Measurements from ENCODE around the gene C19orf38.
A peak's percentile ranks its signal among the peaks of the same experiment; 100 is the strongest.
"Not testable (repeated sequence)": the region's sequence is repeated elsewhere in the genome, so short reads cannot be mapped to it uniquely, and the experiment has no call there.

C19orf38 gene

GRCh38 chr19:10872546-10873107 lies 24.4 kb downstream of the C19orf38 start:
- H3K36me3 ChIP-seq (ENCODE audit: control insufficient read depth in 5 of 5, insufficient read depth in 5 of 5, low read length in 5 of 5), result no peaks in the 10 kb centered on the region
- peak overlapping the region; percentile 60 for H3K27ac ChIP-seq (ENCODE audit: low read depth, low read length)
- H3K9me3 ChIP-seq (ENCODE audit: control insufficient read depth in 5 of 5, low read length in 5 of 5), result no peaks in the 10 kb centered on the region
- peak overlapping the region; percentile 56 to 82 (median 72) for H3K9ac ChIP-seq (ENCODE audit: low read length in 5 of 5)
- H3K27me3 ChIP-seq (ENCODE audit: control insufficient read depth in 5 of 5, insufficient read depth in 4 of 5, low read length in 5 of 5), result no peaks in the 10 kb centered on the region
- peak overlapping the region; percentile 60 to 78 (median 77) for H3K4me3 ChIP-seq (ENCODE audit: low read depth in 1 of 5, low read length in 5 of 5)
- peaks cover 2 to 38% (median 23%) of the 10 kb centered on the region in 5 donors for H3K4me1 ChIP-seq (ENCODE audit: control insufficient read depth in 5 of 5, insufficient read depth in 5 of 5, low read length in 5 of 5)

GRCh38 chr19:10874024-10874423 lies 25.8 kb downstream of the C19orf38 start:
- H3K4me1 ChIP-seq (ENCODE audit: control insufficient read depth in 5 of 5, insufficient read depth in 5 of 5, low read length in 5 of 5), result peaks cover 2 to 42% (median 23%) of the 10 kb centered on the region in 5 donors
- no peak overlapping the region for H3K9ac ChIP-seq (ENCODE audit: low read length in 5 of 5)
- no peak overlapping the region for H3K4me3 ChIP-seq (ENCODE audit: low read depth in 1 of 5, low read length in 5 of 5)
- H3K9me3 ChIP-seq (ENCODE audit: control insufficient read depth in 5 of 5, low read length in 5 of 5), result no peaks in the 10 kb centered on the region
- H3K36me3 ChIP-seq (ENCODE audit: control insufficient read depth in 5 of 5, insufficient read depth in 5 of 5, low read length in 5 of 5), result no peaks in the 10 kb centered on the region
- no peaks in the 10 kb centered on the region for H3K27me3 ChIP-seq (ENCODE audit: control insufficient read depth in 5 of 5, insufficient read depth in 4 of 5, low read length in 5 of 5)
- no peak overlapping the region for H3K27ac ChIP-seq (ENCODE audit: low read depth, low read length)

- Histone ChIP-seq H3K9ac (ENCODE audit: low read length in 5 of 5) (peak overlapping the region in 1 of 5 donors; percentile 54), H3K4me1 (ENCODE audit: control insufficient read depth in 5 of 5, insufficient read depth in 5 of 5, low read length in 5 of 5) (peaks cover 2 to 42% (median 24%) of the 10 kb centered on the region in 5 donors), H3K27ac (ENCODE audit: low read depth, low read length) (no peak overlapping the region)
Measured at GRCh38 chr19:10876459-10877240, 28.4 kb downstream of the C19orf38 start.

GRCh38 chr19:10877608-10878007 lies 29.4 kb downstream of the C19orf38 start:
- not testable (repeated sequence) for H3K27ac ChIP-seq (ENCODE audit: low read depth, low read length); H3K27me3 ChIP-seq (ENCODE audit: control insufficient read depth in 5 of 5, insufficient read depth in 4 of 5, low read length in 5 of 5); H3K4me3 ChIP-seq (ENCODE audit: low read depth in 1 of 5, low read length in 5 of 5); H3K36me3 ChIP-seq (ENCODE audit: control insufficient read depth in 5 of 5, insufficient read depth in 5 of 5, low read length in 5 of 5); H3K9me3 ChIP-seq (ENCODE audit: control insufficient read depth in 5 of 5, low read length in 5 of 5)
- Histone ChIP-seq H3K9ac (ENCODE audit: low read length in 5 of 5) (peak overlapping the region in 1 of 5 donors; percentile 24), H3K4me1 (ENCODE audit: control insufficient read depth in 5 of 5, insufficient read depth in 5 of 5, low read length in 5 of 5) (peaks cover 2 to 44% (median 28%) of the 10 kb centered on the region in 5 donors)

More at GRCh38 chr19:10876459-10877240, 28.4 kb downstream of the C19orf38 start:
- no peaks in the 10 kb centered on the region for H3K27me3 ChIP-seq (ENCODE audit: control insufficient read depth in 5 of 5, insufficient read depth in 4 of 5, low read length in 5 of 5)
- H3K36me3 ChIP-seq (ENCODE audit: control insufficient read depth in 5 of 5, insufficient read depth in 5 of 5, low read length in 5 of 5), result no peaks in the 10 kb centered on the region
- H3K4me3 ChIP-seq (ENCODE audit: low read depth in 1 of 5, low read length in 5 of 5), result peak overlapping the region in 1 of 5 donors; percentile 29
- no peaks in the 10 kb centered on the region for H3K9me3 ChIP-seq (ENCODE audit: control insufficient read depth in 5 of 5, low read length in 5 of 5)

GRCh38 chr19:10878253-10878652 lies 30.0 kb downstream of the C19orf38 start:
- Histone ChIP-seq H3K36me3 (ENCODE audit: control insufficient read depth in 5 of 5, insufficient read depth in 5 of 5, low read length in 5 of 5) (no peaks in the 10 kb centered on the region), H3K9me3 (ENCODE audit: control insufficient read depth in 5 of 5, low read length in 5 of 5) (no peaks in the 10 kb centered on the region), H3K4me1 (ENCODE audit: control insufficient read depth in 5 of 5, insufficient read depth in 5 of 5, low read length in 5 of 5) (peaks cover 0 to 38% (median 27%) of the 10 kb centered on the region in 5 donors), H3K27me3 (ENCODE audit: control insufficient read depth in 5 of 5, insufficient read depth in 4 of 5, low read length in 5 of 5) (no peaks in the 10 kb centered on the region), H3K4me3 (ENCODE audit: low read depth in 1 of 5, low read length in 5 of 5) (no peak overlapping the region), H3K27ac (ENCODE audit: low read depth, low read length) (no peak overlapping the region), H3K9ac (ENCODE audit: low read length in 5 of 5) (peak overlapping the region in 3 of 5 donors; percentile 7 to 30 (median 24))

- Histone ChIP-seq H3K4me3 (ENCODE audit: low read depth in 1 of 5, low read length in 5 of 5) (no peak overlapping the region), H3K27me3 (ENCODE audit: control insufficient read depth in 5 of 5, insufficient read depth in 4 of 5, low read length in 5 of 5) (no peaks in the 10 kb centered on the region), H3K4me1 (ENCODE audit: control insufficient read depth in 5 of 5, insufficient read depth in 5 of 5, low read length in 5 of 5) (peaks cover 0 to 27% (median 24%) of the 10 kb centered on the region in 5 donors), H3K36me3 (ENCODE audit: control insufficient read depth in 5 of 5, insufficient read depth in 5 of 5, low read length in 5 of 5) (no peaks in the 10 kb centered on the region), H3K9ac (ENCODE audit: low read length in 5 of 5) (no peak overlapping the region), H3K27ac (ENCODE audit: low read depth, low read length) (no peak overlapping the region), H3K9me3 (ENCODE audit: control insufficient read depth in 5 of 5, low read length in 5 of 5) (no peaks in the 10 kb centered on the region)
Measured at GRCh38 chr19:10881403-10882107, 33.3 kb downstream of the C19orf38 start.

- Histone ChIP-seq H3K4me1 (ENCODE audit: control insufficient read depth in 5 of 5, insufficient read depth in 5 of 5, low read length in 5 of 5) (peaks cover 0 to 24% (median 20%) of the 10 kb centered on the region in 5 donors), H3K9me3 (ENCODE audit: control insufficient read depth in 5 of 5, low read length in 5 of 5) (no peaks in the 10 kb centered on the region), H3K27me3 (ENCODE audit: control insufficient read depth in 5 of 5, insufficient read depth in 4 of 5, low read length in 5 of 5) (no peaks in the 10 kb centered on the region), H3K27ac (ENCODE audit: low read depth, low read length) (no peak overlapping the region), H3K9ac (ENCODE audit: low read length in 5 of 5) (no peak overlapping the region), H3K4me3 (ENCODE audit: low read depth in 1 of 5, low read length in 5 of 5) (no peak overlapping the region), H3K36me3 (ENCODE audit: control insufficient read depth in 5 of 5, insufficient read depth in 5 of 5, low read length in 5 of 5) (no peaks in the 10 kb centered on the region)
Measured at GRCh38 chr19:10882108-10882457, 33.9 kb downstream of the C19orf38 start.

GRCh38 chr19:10884274-10884673 lies 36.1 kb downstream of the C19orf38 start:
- Histone ChIP-seq H3K36me3 (ENCODE audit: control insufficient read depth in 5 of 5, insufficient read depth in 5 of 5, low read length in 5 of 5) (no peaks in the 10 kb centered on the region), H3K4me3 (ENCODE audit: low read depth in 1 of 5, low read length in 5 of 5) (no peak overlapping the region), H3K27me3 (ENCODE audit: control insufficient read depth in 5 of 5, insufficient read depth in 4 of 5, low read length in 5 of 5) (no peaks in the 10 kb centered on the region), H3K4me1 (ENCODE audit: control insufficient read depth in 5 of 5, insufficient read depth in 5 of 5, low read length in 5 of 5) (peaks cover 0 to 18% (median 15%) of the 10 kb centered on the region in 5 donors), H3K9me3 (ENCODE audit: control insufficient read depth in 5 of 5, low read length in 5 of 5) (no peaks in the 10 kb centered on the region), H3K9ac (ENCODE audit: low read length in 5 of 5) (no peak overlapping the region), H3K27ac (ENCODE audit: low read depth, low read length) (no peak overlapping the region)

DNA sequence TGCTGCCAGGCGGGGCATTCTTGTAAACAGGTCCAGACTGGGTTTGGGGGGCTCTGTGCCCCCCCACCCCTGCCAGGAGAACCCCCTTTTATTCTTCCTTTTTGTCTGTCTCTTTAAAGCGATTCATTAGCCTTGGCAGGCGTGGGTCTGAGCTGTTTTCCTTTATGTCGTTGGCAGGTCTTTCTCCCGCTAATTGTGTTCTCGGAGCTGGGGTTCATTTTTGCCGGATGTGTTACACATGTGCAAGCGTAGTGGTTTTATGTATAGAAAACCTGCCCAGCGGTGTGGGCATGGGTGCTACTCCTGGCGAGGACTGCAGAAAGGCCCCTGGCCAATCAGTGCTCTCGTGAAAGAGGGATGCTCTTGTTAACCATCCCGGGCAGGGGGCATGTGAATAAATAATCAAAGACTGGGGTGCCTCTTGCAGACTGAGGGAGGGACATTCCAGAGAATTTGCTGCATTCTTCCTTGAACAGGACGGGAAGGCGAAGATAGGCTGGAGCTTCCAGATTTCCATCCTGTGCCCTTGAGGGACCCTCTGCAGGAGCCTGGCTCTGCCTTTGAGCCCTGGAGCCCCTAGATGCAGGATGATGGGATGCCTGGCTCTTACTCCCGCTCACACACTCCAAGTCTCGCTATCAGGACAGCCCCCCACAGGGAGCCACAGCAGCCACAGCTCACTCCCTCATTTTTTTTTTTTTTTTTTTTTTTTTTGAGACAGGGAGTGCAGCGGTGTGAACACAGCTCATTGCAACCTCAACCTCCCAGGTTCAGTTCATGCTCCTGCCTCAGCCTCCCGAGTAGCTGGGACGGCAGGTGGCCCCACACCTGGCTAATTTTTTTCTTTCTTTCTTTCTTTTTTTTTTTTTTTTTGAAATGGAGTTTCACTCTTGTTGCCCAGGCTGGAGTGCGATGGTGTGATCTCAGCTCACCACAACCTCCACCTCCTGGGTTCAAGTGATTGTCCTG lies 37.3 kb downstream of the C19orf38 start:
- H3K4me1 ChIP-seq (ENCODE audit: control insufficient read depth in 5 of 5, insufficient read depth in 5 of 5, low read length in 5 of 5), result peaks cover 0 to 18% (median 15%) of the 10 kb centered on the region in 5 donors
- H3K36me3 ChIP-seq (ENCODE audit: control insufficient read depth in 5 of 5, insufficient read depth in 5 of 5, low read length in 5 of 5), result no peaks in the 10 kb centered on the region
- H3K27ac ChIP-seq (ENCODE audit: low read depth, low read length), result no peak overlapping the region
- peak overlapping the region in 1 of 5 donors; percentile 38 for H3K9ac ChIP-seq (ENCODE audit: low read length in 5 of 5)
- no peak overlapping the region for H3K4me3 ChIP-seq (ENCODE audit: low read depth in 1 of 5, low read length in 5 of 5)
- no peaks in the 10 kb centered on the region for H3K27me3 ChIP-seq (ENCODE audit: control insufficient read depth in 5 of 5, insufficient read depth in 4 of 5, low read length in 5 of 5)
- H3K9me3 ChIP-seq (ENCODE audit: control insufficient read depth in 5 of 5, low read length in 5 of 5), result no peaks in the 10 kb centered on the region
